GM21619 (cell line): ENCODE results near the gene UQCRC1.

Experiments used
- ATAC-seq: cut with Tn5 transposase; IDR thresholded peaks from one replicate; pipeline ENCODE4 v1.9.1; 2021; ENCODE audit not compliant: unreplicated experiment

Gene UQCRC1

DNA sequence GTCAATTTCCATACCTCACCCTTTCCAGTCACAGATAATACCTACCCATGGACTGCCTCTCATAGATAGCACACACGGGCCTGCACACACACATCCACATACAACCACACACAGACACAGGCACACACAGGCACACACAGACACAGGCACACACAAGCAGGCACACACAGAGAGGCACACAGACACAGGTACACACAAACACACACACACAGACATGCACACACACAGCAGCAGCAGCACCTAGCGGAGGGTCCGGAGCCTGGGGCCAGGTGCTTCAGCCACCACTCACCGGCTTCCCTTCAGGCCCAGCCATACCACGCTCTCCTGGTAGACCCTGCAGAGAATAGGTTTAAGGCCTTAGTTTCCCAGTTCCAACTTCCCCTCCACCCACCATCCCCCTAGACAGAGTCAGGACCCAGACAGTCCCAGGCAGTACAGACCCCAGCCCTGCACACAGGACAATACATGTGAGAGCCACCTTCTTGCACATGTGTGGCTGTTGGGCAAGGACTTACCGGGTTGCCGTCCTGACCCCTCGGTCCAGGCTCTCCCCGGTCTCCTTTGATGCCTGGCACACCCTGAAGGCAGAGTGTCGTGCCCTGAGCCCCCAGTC is 35.4 kb downstream of the UQCRC1 start:
- ATAC-seq = no peak

DNA sequence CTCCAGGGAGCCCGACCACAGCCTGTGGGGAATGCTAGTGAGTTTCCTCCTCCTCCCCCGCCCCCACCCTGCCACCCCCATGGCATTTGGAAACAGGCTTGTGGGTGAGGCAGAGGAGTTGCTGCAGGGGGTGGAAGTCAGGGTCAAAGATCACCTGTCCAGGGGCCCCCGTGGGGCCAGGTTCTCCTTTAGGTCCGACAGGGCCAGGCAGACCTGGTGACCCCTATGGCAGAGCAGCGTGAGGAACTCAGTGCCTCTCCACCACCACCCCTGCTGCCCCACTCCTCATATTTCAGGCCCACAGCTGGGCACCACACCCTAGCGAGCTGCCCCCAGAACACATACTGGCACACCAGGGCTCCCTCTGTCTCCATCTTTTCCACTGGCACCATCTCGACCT is 36.9 kb downstream of the UQCRC1 start:
- ATAC-seq = no peak

DNA sequence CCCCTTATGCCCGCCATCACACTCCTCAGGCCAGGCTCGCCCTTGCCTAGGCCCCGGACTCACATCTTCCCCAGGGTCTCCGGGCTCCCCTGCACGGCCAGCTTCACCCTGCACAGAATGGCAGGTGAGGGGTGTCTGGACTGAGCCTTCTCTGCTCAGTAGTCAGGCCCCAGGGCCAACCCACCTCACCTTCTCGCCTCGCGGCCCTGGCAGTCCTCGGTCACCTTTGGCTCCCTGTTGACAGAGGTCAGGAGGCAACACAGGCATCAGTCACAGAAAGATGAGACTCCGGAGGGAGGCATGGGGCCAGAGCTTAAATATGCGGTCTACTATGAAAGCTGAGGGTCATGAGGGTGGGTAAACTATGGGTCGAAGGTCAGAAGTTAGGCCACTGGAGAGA is 37.5 kb downstream of the UQCRC1 start:
- ATAC-seq = no peak

DNA sequence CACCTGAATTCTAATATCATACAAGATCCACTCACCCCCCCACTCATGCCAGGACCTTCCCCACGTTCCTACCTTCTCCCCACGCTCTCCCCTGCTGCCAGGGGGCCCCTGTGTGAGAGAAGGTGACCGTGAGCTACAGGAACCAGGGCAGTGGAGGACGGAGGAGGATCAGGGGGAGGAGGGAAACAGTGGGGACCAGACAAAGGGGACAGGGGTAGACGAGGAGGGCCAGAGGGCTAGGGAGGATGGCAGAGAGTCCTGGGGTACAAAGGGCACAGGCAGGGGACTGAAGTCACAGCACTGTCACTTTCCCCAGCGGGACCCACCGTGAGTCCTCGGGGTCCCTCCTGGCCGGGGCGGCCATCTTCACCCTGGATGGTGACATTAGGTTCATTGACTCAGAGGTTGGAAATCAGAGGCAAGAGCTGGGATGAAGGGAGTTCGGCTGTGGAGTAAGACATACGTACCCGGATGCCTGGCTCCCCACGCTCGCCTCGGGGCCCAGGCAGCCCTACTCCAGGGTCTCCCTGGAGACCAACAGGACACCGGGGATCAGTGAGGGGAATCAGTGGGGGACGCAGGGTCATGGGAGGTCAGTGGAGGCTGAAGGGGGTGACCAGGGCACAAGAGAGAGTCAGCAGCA is 39.5 kb downstream of the UQCRC1 start:
- no peak for ATAC-seq

DNA sequence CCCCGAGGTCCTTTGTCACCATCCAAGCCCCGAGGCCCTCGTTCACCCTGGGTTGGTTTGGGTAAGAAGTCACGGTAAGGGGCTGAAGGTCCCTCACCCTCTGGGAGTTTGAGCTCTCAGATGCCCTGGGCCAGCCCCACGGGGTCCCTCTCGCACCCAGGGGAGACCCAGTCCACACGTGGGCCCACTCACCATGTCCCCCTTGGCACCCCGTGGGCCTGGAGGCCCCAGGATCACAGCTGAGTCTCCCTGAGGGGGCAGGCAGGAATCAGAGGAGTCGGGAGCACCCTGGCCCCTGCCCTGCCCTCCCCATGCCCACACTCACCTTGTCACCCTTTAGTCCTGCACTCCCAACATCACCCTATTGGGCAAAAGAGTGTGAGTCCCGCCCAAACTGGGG is 40.0 kb downstream of the UQCRC1 start:
- ATAC-seq = no peak

DNA sequence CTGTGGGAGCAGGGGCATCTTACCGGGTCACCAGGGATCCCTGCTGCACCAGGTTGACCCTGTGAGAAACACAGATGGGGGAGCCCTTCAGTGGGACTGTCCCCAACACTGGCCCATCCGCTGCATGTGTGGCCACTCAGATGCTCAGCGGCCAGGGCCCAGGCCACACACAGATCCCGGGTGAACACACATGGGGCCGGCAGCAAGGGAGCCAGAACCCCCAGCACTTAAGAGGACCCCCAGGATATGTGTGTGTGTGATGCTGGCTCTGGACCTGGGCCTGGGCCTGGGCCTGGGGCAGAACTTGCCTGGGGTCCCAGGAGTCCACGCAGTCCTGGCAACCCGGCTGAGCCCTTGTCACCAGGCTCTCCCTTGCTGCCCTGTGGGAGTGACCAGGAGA is 41.0 kb downstream of the UQCRC1 start:
- no peak for ATAC-seq

DNA sequence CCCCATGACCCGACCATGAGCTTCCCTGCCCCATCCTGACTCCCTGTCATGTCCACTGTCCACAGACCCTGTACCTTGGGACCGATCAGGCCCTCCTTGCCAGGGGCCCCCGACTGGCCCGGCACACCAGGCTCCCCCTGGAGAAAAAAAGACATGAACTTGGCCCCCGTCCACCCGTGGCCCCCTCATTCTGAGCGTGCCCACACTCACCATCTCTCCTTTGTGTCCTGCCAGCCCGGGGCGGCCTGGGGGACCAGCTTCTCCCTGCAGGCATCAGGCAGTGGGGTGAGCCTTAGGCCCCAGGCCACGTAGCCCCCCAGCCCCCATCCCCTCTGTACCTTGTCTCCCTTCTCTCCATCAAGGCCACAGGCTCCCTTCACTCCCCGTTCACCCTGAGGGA is 41.9 kb downstream of the UQCRC1 start:
- ATAC-seq = no peak

DNA sequence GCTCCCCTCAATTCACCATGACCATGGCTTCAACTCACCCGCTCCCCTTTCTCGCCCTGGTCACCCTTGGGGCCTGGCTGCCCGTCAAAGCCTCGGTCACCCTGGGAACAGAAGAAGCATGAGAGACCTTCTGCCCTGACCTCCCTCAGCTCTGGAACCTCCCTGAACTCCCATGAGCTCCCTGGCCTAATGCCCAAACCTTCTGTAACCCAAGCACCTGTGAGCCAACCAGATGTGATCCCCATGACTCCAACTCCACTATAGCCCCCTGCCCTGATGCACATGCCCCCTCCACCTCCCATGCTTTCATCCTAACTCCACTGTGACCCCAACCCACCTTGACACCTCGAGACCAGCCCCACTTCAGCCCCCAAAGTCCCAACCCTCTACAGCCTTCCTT is 42.4 kb downstream of the UQCRC1 start:
- no peak for ATAC-seq

DNA sequence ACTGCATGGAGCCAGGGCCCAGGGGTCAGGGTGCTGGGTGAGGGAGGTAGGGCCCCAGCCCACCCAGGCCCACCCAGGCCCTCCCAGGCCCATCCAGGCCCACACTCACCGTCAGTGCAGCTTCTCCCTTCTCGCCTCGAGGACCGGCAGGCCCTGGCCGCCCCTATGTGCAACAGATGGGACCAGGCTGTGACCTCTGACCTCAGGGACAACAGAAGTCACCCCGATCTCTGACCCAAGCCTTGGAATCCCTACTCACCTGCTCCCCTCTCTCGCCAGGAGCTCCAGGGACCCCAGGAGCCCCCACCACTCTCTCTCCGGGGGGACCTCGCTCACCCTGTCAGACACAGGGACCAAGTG is 43.1 kb downstream of the UQCRC1 start:
- ATAC-seq = no peak

DNA sequence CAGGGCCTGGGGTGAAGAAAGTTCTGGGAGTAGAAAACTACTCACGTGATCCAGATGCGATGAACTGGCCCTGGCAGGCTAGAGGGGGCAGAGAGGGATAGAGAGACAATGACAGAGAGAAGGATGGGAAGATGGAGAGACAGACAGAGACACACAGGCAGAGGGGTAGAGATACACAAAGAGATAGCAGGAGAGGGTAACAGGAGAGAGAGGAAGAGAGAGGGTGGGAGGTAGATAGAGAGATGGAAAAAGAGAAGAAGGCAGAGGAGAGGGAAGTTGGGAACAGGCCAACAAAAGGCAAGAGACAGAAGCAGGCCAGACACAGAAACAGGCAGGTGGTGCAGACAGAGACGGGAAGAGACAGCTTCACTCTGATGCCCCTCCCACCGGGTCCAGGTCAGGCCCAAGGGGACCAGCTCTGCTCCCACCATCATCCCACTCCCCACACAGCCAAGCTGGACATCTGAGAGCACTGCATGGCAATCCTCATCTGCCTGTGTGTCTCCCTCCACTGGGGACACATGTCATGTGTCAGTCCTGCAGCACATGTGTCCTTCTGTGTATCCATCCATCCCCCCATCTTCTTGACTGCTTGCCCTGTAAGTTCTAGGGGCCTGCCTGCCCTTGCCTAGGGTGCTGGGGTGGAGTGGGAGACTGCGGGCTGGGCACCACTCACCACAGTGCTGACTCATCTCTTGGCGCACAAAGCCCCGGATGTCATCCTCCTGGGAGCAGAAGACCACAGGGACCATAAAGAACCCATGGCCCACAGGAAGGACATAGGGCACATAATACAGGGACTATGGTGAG is 43.6 kb downstream of the UQCRC1 start:
- no peak for ATAC-seq

DNA sequence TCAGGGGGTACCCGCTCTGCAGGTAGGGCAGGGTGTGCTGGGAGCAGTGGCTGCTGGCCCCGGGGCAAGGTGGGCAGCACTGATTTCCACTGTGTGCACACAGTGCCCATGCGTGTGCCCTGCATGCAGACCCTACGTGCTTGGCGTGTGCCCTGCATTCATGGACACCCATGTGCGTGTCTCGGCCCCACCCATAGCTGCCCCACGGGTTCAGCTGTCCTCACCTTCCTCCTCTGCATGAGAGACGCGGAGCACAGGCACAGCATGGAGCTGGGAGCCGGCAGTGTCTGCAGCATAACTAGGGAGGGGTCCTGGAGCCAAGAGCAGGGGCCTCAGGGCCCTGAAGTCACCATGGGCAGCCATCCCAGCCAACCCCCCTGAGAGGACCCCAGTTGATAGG is 44.3 kb downstream of the UQCRC1 start:
- ATAC-seq = no peak

DNA sequence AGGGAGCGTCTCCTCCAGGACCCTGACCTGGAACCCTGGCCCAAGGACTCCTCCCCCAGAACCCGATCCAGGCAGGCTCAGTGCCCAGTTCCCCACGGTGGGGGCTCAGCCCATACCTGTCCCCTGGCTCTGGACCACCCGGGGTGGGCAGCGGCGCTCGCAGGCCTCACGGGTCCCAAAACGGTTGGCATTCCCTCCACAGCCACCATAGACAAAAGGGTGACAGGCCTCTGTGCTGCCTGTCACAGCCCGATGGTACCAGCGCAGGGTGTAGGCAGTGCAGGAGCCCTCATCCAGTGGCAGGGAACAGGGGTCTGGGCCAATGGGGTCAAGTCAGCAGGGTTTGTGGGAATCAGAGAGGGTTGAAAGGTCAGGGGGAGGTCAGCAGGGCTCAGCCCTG is 44.8 kb downstream of the UQCRC1 start:
- ATAC-seq = no peak

DNA sequence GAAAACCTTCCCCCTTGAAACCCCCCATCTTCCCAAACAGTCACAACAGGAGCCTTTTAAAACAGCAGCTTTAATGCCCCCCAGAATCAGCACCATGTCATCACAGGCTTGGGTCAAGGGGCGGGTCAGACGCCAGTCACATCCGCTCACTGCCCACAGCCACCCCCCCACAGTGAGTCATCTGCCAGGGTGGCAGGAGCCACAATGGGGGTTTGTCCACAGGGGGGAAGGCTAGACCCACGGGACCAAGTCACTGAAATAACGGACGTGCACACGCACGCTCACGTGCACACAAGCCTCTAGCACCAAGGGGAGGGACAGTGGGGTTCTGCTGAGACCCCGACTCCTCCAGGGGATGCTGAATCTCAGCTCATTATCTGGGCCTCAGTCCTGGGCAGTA is 45.4 kb downstream of the UQCRC1 start:
- no peak for ATAC-seq

DNA sequence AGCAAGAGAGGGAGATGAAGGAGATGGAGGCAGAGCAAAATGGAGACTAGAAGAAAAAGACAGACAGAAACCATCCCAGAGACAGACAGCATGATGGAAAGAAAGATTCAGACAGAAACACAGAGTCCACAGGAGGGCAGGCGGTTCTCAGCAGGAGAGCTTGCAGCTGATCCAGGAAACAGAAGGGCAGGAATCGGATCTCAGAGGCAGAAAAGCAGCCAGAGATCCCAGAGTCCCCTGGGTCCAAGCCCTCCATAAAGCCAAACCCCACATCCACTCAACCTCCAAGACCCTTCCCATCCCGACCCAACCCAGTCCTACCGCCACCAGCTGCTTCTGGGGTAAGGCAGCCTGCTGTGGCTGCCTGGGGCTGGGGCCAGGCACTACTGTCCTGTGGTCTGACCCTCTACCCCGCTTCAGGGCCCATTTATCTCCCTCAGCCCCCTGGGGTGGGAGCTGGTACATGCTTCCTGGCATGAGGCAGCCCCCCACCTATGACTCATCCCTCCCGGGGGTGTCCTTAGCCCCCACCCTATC is 46.0 kb downstream of the UQCRC1 start, which contains the start of gene UCN2:
Gene UCN2, minus strand, starts transcription at position 400 of the 537 bp plus-strand sequence. CDS start 657 bp downstream, outside the sequence.
- no peak for ATAC-seq

DNA sequence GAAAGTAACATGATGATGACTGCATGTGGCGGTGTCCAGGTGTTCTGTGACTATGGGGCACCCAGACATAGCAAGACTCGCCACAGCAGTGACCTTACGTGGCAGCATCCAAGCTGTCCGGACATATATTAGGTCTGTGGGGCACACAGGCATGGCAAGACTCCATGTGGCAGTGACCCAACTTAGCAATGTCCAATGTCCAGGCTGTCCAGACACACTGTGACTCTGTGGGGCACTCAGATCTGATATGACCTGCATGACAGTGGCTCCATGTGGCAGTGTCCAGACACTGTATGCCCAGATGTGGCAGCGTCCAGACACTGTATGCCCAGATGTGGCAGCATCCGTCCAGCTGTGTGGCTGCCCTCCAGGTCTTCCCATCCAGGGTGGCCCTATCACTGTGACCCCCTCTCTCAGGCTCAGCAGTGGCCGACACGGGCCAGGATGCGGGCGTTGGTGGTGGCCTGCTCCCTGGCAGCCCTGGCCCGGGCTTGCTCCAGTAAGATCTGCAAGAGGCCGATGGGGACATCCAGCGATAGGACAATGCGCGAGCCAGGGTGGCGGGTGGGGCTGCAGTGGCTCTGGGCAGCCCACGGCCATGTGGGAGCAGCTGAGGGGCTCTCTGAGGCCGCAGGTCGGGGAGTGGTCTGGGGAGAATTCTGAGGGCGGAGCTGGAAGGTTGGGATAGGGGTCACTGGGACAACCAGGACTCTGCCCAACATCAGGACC is 46.9 kb downstream of the UQCRC1 start:
- ATAC-seq = no peak

DNA sequence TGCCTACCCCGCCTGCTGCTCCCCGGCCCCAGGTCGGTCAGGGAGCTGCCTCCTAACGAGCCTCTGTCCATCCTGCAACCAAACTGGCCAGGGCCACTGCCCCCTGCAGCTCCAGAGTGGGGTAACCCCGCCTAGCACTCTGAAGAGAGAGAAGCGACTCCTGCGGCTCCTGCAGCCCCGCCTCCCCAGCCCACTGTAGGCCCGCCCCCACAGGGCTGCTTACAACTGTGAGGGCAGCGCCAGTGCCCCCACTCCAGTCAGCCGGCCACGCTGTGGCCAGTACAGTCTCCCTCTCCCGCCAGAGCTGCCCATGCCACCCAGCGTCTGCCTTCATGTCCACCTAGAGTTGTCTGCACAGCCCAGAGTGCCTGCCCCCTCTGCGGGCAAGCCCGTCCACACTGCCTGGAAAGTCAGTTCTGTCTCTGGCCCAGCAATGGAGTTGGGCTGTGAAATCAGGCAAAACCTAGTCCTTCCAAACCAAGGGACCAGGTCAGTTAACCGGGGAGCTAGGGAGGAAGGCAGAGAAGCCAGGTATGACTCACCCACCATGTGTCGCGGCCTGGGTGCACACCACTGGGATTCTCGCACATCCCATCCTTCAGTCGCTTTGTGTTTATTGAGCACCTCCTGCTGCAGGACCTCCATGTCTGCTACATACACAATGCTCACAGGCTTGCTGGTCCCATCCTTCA is 48.3 kb downstream of the UQCRC1 start:
- no peak for ATAC-seq

DNA sequence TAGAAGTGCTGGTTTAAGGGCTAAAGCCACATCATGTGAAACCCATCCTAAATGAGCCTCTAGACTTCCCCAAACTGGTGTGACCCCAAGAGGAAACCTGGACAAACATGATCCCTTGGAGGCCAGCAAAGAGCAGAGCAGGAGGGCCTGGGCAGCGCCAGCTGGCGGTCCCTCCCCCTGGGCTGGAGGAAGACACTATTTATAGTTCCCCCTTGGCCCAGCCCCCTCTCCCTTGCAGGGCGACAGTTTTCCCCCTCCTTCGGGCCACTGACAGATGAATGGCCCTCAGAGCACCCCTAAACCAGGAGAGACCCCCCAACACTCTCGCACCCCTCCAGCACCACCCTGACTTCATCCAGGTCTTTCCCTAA is 48.8 kb downstream of the UQCRC1 start:
- no peak for ATAC-seq

DNA sequence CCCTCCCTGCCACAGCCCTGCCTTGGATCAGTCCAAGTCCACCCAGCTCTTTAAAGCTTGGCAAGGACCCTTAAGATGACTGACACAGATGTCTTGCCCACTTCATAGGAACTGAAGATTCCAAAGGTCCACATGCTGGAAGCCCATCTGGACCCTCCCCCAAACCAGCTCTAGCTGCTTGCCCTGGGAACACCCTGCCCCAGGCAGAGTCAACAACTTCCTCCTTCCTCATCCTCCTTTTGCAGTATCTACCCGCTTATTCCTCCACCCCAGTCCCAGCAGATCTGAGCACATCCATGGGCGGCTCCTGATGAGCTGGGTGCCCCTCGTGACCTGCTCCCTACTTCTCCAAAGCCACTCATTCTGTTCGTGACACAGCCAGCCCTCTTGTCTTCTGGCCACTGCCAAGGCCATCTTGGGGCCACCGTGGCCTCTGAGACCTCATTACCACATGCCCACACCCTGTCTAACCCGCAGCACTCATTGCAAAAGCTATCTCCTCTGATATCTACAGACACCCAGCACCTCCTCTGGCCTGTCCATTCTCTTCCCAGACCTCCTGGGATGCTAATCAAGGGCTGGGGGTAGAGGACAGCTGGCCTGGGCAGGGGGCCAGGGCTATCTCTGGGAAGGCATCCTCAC is 50.8 kb downstream of the UQCRC1 start:
- ATAC-seq = no peak

DNA sequence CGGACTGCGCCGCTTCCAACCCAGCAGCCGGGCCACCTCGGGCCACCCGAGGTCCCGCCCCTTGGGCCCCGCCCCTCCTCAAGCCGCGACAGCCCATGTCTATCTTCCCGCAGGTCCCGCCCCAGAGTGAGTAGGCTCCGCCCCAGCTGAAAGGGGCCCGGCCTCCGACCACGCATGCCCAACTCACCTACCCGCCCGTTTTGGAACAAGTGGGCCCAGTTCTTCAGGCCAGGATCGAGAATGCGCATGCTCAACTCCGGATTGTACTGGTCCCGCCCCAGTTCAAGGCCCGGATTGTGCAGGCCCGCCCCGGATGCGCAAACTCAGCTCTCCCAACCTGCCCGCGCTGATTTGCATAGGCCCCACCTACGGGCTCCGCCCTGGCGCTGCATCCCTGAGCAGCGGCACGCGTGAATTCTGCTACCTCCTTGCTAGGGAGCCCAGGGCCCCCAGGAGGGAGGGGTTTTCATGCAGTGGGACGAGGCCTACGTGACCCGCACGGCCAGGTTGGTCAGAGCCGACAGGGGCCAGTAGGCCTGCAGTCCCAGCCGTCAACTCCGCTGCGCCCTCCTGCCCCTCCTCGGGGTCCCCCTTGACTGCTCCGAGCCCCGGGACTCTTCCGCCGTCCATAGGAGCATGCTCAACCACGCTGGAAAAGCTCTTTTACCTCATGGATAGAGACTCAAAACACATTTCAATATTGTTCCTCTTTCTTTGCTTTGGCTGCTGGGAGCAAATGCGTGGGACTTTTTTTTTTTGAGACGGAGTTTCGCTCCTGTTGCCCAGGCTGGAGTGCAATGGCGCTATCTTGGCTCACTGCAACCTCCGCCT is 52.4 kb downstream of the UQCRC1 start, which contains the start of gene PFKFB4:
Gene PFKFB4, minus strand, starts transcription at position 8 of the 831 bp plus-strand sequence. CDS start 26 bp downstream, outside the sequence.
- peak; percentile 80 for ATAC-seq
